ENCODE data around the gene FLII. TPM values are rescaled to one million over a fixed set of nuclear protein-coding genes. Genes with fewer than 3 reads are reported as not detected.

FLII gene
- polyA plus RNA-seq, 1 of the 3 experiments (the other 2 are of a cell fraction), result 244 TPM

DNA sequence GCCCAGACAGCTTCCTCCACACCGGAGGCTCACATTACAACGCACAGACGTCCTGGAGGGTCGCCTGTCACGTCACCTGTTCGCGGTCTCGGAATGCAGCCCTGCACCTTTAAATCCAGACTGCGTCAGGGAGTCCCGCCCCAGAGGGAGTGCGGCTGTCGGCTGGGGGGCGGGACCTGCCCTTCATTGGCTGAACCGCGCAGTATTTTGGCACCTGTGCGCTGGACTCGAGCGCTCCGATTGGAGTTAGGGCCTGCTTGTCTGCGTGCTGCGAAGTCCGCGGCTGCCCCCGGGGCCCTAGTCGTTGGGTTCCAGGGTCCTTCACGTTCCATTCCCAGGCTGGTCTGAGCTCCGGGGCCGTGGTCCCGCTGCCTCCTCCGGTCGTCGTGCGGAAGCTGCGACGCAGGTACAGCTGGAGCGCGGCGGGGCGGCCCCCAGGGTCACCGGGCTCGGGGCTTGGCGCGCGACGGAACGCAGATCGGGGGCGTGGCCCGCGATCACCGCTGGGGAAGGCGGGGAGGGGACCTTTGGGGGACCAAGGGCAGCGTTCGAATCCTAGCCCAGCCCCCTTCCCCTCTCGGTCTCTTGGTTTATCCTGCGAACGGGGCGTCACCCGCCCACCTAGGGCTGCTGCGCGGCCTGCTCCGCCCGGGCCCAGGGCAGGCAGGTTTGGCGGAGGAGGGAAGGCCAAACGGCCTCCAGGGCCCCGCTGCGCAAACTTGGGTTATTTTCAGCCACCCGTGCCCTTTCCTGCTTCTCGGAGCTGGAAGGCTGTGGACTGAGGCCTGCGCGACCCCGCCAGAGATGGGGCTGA lies 2.0 kb upstream of the FLII start, which contains the start of gene MIEF2 (continued):
- TF ChIP-seq, protein P1, sequence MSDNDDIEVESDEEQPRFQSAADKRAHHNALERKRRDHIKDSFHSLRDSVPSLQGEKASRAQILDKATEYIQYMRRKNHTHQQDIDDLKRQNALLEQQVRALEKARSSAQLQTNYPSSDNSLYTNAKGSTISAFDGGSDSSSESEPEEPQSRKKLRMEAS (IDR thresholded peaks at IDR 0.05; ENCODE audit: low read depth), result peak; percentile 23; the same call in 1 of the 2 replicates
- TF ChIP-seq, protein P2, sequence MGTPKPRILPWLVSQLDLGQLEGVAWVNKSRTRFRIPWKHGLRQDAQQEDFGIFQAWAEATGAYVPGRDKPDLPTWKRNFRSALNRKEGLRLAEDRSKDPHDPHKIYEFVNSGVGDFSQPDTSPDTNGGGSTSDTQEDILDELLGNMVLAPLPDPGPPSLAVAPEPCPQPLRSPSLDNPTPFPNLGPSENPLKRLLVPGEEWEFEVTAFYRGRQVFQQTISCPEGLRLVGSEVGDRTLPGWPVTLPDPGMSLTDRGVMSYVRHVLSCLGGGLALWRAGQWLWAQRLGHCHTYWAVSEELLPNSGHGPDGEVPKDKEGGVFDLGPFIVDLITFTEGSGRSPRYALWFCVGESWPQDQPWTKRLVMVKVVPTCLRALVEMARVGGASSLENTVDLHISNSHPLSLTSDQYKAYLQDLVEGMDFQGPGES (IDR thresholded peaks at IDR 0.05; ENCODE audit: low read depth, low read length), result peak; percentile 59
- TF ChIP-seq TCF12 (IDR thresholded peaks at IDR 0.05) (no peak), RFX5 (IDR thresholded peaks at IDR 0.05; ENCODE audit: low read length) (peak; percentile 66), TEAD4 (IDR thresholded peaks at IDR 0.05; ENCODE audit: borderline replicate concordance, insufficient read depth) (0 out of 2 replicates have a peak, but pooled peaks have one; percentile 11), SIN3A (IDR thresholded peaks at IDR 0.05; ENCODE audit: borderline replicate concordance, low read depth, low read length) (0 out of 2 replicates have a peak, but pooled peaks have one; percentile 12), MXI1 (IDR thresholded peaks at IDR 0.05; ENCODE audit: low read depth, low read length) (peak; percentile 39), CHD2 (IDR thresholded peaks at IDR 0.05; ENCODE audit: low read length, partially characterized antibody) (peak; percentile 69), SMC3 (IDR thresholded peaks at IDR 0.05; ENCODE audit: low read depth, low read length) (no peak), ELF1 (IDR thresholded peaks at IDR 0.05) (no peak), RAD21 (IDR thresholded peaks at IDR 0.05; ENCODE audit: low read length) (no peak)
- TF ChIP-seq, protein P3, sequence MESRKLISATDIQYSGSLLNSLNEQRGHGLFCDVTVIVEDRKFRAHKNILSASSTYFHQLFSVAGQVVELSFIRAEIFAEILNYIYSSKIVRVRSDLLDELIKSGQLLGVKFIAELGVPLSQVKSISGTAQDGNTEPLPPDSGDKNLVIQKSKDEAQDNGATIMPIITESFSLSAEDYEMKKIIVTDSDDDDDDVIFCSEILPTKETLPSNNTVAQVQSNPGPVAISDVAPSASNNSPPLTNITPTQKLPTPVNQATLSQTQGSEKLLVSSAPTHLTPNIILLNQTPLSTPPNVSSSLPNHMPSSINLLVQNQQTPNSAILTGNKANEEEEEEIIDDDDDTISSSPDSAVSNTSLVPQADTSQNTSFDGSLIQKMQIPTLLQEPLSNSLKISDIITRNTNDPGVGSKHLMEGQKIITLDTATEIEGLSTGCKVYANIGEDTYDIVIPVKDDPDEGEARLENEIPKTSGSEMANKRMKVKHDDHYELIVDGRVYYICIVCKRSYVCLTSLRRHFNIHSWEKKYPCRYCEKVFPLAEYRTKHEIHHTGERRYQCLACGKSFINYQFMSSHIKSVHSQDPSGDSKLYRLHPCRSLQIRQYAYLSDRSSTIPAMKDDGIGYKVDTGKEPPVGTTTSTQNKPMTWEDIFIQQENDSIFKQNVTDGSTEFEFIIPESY (IDR thresholded peaks at IDR 0.05; ENCODE audit: borderline replicate concordance, low read depth), result no peak
- TF ChIP-seq, protein P4, sequence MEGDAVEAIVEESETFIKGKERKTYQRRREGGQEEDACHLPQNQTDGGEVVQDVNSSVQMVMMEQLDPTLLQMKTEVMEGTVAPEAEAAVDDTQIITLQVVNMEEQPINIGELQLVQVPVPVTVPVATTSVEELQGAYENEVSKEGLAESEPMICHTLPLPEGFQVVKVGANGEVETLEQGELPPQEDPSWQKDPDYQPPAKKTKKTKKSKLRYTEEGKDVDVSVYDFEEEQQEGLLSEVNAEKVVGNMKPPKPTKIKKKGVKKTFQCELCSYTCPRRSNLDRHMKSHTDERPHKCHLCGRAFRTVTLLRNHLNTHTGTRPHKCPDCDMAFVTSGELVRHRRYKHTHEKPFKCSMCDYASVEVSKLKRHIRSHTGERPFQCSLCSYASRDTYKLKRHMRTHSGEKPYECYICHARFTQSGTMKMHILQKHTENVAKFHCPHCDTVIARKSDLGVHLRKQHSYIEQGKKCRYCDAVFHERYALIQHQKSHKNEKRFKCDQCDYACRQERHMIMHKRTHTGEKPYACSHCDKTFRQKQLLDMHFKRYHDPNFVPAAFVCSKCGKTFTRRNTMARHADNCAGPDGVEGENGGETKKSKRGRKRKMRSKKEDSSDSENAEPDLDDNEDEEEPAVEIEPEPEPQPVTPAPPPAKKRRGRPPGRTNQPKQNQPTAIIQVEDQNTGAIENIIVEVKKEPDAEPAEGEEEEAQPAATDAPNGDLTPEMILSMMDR (IDR thresholded peaks at IDR 0.05), result no peak
- TF ChIP-seq, protein P5, sequence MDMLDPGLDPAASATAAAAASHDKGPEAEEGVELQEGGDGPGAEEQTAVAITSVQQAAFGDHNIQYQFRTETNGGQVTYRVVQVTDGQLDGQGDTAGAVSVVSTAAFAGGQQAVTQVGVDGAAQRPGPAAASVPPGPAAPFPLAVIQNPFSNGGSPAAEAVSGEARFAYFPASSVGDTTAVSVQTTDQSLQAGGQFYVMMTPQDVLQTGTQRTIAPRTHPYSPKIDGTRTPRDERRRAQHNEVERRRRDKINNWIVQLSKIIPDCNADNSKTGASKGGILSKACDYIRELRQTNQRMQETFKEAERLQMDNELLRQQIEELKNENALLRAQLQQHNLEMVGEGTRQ (IDR thresholded peaks at IDR 0.05; ENCODE audit: borderline replicate concordance, low read depth, low read length), result no peak

Data from SK-N-SH (cell line).